PC-9 (cell line): ENCODE data around the gene PHPT1.

ENCODE experiments used
- EZH2 ChIP-seq: fragments of 200-600 bp; sonication (generic); IDR thresholded peaks from 2 replicates; pipeline ENCODE4 v1.8.0; 2017; ENCODE audit warnings: antibody characterized with exemption, low read depth
- TF ChIP-seq, protein P1 (sequence below): fragments of 200-600 bp; sonication (generic); conservative IDR thresholded peaks from 2 replicates; pipeline ENCODE4 v1.6.1; 2017; ENCODE audit warnings: mixed run types, antibody characterized with exemption, mild to moderate bottlenecking, moderate library complexity

DNA sequence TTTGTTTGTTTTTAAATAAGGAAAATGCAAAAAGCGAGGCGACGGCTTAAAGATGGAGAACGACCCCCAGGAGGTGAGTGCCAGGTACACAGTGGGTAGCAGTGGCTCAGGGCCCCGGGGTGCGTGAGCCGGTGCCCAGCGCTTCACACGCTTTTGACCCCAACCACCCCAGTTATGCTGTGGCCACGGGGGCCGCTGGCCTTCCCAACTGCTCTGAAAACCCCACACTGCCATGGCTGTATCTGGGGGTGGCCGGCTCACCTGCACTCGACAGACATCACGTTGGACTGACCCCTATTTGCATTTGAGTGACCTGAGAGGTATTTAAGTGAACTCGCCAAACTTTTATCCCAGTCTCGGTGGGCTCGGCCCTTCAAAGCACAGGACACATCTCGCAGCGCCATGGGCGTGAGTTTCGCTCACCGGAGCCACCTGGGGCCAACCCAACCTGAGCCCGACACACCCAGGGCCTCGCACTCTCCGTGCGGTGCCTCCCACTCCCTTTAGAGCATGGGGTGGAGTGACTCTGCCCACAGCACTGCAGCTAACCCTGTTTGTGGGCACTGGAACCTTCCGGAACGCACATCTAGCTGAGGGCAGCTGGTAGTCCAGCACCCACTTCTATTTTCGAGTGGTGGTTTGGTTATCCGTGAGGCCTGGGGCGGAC is 20.6 kb upstream of the PHPT1 start:
- TF ChIP-seq, protein P1, sequence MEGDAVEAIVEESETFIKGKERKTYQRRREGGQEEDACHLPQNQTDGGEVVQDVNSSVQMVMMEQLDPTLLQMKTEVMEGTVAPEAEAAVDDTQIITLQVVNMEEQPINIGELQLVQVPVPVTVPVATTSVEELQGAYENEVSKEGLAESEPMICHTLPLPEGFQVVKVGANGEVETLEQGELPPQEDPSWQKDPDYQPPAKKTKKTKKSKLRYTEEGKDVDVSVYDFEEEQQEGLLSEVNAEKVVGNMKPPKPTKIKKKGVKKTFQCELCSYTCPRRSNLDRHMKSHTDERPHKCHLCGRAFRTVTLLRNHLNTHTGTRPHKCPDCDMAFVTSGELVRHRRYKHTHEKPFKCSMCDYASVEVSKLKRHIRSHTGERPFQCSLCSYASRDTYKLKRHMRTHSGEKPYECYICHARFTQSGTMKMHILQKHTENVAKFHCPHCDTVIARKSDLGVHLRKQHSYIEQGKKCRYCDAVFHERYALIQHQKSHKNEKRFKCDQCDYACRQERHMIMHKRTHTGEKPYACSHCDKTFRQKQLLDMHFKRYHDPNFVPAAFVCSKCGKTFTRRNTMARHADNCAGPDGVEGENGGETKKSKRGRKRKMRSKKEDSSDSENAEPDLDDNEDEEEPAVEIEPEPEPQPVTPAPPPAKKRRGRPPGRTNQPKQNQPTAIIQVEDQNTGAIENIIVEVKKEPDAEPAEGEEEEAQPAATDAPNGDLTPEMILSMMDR = no peak
- TF ChIP-seq EZH2 = no peak
